ENCODE measurements around the gene FGF21.

Gene FGF21

DNA sequence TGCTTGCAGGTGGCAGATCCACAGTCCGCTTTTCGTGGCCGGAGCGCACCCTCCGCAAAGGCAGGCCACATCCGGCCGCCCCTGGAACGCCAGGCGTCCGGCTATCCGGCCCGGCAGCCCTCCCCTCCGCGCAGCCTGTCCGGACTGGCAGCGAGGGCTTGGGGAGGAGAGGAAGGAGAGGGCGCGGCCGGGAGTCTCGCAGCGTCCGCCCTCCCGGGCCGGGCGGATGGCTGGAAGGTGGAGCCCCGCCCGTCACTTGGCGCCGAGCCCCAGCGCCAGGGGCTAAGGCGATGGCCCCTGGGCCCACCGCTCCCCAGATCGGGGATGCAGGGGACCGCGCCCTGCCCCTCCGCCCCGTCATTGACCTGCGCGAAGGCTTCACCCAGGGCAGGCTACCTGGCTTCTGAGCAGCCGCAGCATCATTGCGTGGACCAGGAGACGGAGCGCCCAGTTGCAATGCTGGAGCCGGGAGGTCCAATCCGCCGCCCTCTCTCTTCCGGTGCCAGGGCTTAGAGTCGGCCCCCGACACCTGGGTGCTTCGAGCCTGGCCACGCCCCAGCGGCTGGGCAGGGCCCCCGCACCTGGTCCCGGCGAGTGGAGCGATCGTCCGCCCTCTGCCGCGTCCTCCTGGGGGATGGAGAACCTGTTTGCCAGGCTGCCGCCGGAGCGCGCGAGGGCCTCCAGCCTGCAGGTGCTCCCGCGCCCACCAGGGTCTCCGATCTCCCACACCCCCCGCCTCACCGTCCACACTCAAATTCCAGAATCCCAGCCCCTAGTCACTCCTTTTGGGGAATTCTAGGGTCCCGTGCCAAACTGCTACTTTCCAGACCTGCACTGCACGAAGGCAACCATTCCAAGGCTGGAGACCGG, 2.6 kb upstream of the FGF21 start, which contains the start of gene FUT1:
TSS of gene FUT1 (minus strand) at position 146 of the 870 bp plus-strand sequence. CDS start 1,360 bp downstream, outside the sequence.
- TF ChIP-seq, protein P1, sequence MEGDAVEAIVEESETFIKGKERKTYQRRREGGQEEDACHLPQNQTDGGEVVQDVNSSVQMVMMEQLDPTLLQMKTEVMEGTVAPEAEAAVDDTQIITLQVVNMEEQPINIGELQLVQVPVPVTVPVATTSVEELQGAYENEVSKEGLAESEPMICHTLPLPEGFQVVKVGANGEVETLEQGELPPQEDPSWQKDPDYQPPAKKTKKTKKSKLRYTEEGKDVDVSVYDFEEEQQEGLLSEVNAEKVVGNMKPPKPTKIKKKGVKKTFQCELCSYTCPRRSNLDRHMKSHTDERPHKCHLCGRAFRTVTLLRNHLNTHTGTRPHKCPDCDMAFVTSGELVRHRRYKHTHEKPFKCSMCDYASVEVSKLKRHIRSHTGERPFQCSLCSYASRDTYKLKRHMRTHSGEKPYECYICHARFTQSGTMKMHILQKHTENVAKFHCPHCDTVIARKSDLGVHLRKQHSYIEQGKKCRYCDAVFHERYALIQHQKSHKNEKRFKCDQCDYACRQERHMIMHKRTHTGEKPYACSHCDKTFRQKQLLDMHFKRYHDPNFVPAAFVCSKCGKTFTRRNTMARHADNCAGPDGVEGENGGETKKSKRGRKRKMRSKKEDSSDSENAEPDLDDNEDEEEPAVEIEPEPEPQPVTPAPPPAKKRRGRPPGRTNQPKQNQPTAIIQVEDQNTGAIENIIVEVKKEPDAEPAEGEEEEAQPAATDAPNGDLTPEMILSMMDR (IDR thresholded peaks at IDR 0.05; ENCODE audit: low read depth, low read length, missing control alignments), result no peak
- DNase-seq (ENCODE audit: extremely low read depth, low read depth), result no peak
- peak within 1 kb of the TSS; percentile 45 for H3K4me3 ChIP-seq (replicated peaks; ENCODE audit: low read depth, low read length)

DNA sequence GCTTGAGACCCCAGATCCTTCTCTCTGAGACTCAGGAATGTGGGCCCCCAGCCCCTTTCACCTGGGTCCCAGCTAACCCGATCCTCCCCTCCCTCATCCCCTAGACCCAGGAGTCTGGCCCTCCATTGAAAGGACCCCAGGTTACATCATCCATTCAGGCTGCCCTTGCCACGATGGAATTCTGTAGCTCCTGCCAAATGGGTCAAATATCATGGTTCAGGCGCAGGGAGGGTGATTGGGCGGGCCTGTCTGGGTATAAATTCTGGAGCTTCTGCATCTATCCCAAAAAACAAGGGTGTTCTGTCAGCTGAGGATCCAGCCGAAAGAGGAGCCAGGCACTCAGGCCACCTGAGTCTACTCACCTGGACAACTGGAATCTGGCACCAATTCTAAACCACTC, 463 bp downstream of the FGF21 start:
- DNase-seq (ENCODE audit: extremely low read depth, low read depth), result no peak
- TF ChIP-seq, protein P1 (IDR thresholded peaks at IDR 0.05; ENCODE audit: low read depth, low read length, missing control alignments), result no peak
- H3K4me3 ChIP-seq (replicated peaks; ENCODE audit: low read depth, low read length), result no peak overlapping the region

DNA sequence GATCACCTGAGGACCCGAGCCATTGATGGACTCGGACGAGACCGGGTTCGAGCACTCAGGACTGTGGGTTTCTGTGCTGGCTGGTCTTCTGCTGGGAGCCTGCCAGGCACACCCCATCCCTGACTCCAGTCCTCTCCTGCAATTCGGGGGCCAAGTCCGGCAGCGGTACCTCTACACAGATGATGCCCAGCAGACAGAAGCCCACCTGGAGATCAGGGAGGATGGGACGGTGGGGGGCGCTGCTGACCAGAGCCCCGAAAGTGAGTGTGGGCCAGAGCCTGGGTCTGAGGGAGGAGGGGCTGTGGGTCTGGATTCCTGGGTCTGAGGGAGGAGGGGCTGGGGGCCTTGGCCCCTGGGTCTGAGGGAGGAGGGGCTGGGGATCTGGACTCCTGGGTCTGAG, 888 bp downstream of the FGF21 start:
- no peak overlapping the region for H3K4me3 ChIP-seq (replicated peaks; ENCODE audit: low read depth, low read length)
- no peak for DNase-seq (ENCODE audit: extremely low read depth, low read depth)
- TF ChIP-seq, protein P1 (IDR thresholded peaks at IDR 0.05; ENCODE audit: low read depth, low read length, missing control alignments), result no peak

- TF ChIP-seq, protein P1 (IDR thresholded peaks at IDR 0.05; ENCODE audit: low read depth, low read length, missing control alignments), result no peak
- no peak for DNase-seq (ENCODE audit: extremely low read depth, low read depth)
- no peak overlapping the region for H3K4me3 ChIP-seq (replicated peaks; ENCODE audit: low read depth, low read length)
Observed at GRCh38 chr19:48756686-48757085, 1.4 kb downstream of the FGF21 start.

DNA sequence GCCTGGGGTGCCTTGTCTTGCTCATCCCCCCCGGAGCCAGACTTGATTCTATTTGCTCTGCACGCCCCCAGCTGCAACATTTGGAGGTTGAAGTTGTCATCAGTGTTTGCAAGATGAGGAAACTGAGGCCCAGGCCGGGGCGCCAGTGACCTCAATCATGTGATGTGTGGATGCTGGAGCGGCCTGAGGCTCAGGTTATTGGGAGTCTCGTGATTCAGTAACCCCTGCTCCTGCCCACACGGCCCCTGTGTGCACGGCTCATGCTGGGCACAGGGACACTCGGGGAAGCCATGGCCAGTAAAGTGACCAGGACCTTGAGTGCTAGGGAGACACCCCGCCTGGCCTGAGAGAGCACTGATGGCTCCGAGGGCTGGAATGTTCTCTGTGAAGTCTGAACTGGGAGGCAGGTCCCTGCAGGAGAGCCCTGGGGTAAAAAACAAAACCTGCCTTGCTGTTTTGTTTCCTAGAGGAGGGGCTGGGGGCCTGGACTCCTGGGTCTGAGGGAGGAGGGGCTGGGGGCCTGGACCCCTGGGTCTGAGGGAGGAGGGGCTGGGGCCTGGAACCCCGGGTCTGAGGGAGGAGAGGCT, 1.9 kb downstream of the FGF21 start:
- H3K4me3 ChIP-seq (replicated peaks; ENCODE audit: low read depth, low read length), result no peak overlapping the region
- no peak for DNase-seq (ENCODE audit: extremely low read depth, low read depth)
- TF ChIP-seq, protein P1 (IDR thresholded peaks at IDR 0.05; ENCODE audit: low read depth, low read length, missing control alignments), result no peak

- no peak for DNase-seq (ENCODE audit: extremely low read depth, low read depth)
- no peak overlapping the region for H3K4me3 ChIP-seq (replicated peaks; ENCODE audit: low read depth, low read length)
- TF ChIP-seq, protein P1 (IDR thresholded peaks at IDR 0.05; ENCODE audit: low read depth, low read length, missing control alignments), result no peak
Observed at GRCh38 chr19:48757741-48758144, 2.4 kb downstream of the FGF21 start.
